NCI-H446 treated with DMSO at 0.1 percent for 48 hours (cell line): Measurements from ENCODE around the gene PLXNA4.
"Not testable (repeated sequence)": the region's sequence is repeated elsewhere in the genome, so short reads cannot be mapped to it uniquely, and the experiment has no call there.

Experiments
- DNase-seq: peaks from one replicate; lab custom pipeline; 2025; lab: John Stamatoyannopoulos, UW

Gene PLXNA4

DNA sequence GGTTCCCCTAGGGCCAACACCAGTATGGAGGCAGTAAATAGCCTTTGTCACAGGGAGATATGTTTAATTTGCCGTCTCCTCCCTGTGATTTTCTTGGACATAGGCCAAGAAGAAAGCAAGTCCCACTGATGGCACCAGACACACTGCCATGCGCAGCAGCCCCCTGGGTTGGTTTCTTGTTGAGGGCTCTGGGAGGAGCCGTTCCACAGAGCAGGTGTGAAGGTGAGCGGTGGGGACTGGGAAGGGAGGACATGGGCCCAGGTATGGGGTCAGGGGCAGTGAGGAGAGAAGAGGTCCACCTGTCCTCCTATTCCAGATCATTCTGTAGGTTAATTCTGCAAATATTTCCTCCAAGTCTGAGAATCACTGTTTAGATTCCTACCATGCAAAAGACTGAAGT, 376.1 kb downstream of the PLXNA4 start:
- no peak for DNase-seq

DNA sequence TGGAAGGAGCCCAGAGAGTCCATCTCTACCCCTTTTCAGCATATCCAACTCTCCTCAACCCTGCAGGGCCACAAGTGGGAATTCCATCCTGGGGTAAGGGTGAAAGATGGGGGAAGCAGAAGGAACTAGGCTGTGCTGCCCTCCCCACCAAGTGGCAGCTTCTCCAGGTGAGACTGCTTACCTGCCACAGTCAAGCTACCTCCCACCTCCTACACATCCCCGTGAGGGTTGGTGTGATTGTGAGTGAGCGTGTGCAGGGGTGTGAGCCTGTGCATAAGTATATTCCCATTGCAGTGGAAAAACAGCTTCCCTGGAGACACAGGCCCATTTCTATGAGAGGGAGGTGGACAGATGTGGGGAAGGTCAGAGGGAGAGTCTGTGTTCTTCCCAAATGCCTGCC, 376.6 kb downstream of the PLXNA4 start:
- no peak for DNase-seq

DNA sequence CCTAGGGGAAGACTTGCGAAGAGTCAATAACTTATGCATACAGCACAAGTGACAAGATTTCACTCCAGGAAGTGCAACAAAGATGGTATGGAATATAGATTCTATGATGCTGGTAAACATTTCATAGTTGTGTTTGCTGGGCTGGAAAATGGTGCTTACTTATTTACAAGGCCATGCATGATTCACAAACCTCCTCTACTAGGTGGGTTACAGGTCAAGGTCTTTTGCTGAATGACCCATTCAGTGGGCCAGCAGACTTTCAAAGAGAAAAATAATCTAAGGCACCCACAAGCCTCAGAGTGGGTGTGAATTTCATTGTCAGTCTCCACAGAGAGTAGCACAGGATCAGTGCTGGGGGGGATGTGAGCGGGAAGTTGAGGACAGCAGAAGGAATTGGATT, 378.5 kb downstream of the PLXNA4 start:
- no peak for DNase-seq

DNA sequence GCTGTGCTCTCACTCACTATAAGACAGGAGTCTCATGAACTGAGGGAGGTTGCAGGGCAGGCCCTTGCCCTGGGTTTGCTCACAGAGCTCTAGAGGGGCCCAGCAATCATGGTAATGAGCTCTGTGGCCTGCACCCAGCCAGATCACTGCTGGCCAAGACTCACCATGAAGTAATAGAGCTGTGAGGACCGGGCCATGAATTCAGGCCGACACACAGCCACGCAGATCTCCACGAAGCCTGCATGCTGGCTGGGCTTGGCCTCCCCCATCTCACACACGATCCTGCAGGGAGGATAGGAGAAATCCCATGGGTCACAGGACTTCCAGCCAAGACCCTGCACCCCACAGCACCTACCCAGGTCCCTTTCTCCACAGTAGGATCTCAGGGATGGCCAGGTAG, 382.4 kb downstream of the PLXNA4 start:
- DNase-seq: no peak

DNA sequence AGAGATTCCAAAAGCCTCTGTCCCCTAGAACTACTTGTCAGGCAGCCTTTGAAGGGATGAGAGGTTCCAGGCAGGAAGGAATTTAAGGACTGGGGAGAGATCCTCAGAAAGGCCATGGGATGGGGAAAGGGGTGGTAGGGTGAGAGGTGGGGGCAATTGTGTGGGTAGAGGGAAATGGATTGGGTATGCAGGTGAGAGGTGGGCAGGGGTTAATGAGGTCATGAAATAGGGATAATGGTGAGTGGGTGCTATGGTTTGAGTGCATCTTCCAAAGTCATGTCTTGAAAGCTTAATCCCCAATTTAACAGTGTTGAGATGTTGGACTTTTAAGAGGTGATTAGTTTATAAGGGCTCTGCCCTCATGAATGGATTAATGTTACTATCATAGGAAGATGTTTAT, 383.5 kb downstream of the PLXNA4 start:
- no peak for DNase-seq

DNA sequence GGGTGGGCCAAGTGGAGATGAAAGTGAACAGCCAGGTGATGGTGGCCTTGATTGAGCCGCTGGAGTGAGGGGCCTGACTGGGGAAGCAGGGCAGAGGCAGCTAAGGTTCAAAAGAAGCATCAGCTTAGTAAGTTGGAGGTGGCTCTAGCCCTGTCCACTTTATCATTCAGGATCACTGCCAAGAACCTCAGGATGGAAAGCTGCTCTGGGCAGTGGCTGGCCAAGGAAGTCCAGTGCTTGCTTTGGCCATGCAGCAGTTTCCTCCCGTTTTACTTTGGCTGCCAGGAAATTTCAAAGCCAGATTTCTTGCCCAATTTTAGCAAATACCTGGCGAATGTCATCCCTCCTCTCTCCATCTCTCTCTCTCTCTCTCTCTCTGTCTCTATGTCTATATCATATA, 384.9 kb downstream of the PLXNA4 start:
- no peak for DNase-seq

DNA sequence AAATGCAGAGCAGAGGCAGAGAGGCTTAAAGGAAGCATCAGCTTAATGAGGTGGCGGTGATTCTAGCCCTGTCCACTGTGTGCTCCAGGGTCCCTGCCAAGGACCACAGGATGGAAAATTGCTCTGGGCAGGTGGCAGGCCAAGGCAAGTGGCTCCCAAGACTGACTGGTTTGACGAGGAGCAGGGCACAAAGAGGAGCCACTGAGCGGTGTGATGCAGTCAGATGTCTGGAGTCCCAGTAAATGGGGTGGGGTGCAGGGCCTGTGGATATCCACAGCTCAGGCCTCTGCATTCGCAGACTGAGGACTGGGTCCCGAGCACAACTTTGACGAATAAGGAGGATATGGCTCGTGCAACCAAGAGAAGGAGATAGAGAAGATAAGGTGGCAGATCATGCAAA, 385.6 kb downstream of the PLXNA4 start:
- DNase-seq: no peak

DNA sequence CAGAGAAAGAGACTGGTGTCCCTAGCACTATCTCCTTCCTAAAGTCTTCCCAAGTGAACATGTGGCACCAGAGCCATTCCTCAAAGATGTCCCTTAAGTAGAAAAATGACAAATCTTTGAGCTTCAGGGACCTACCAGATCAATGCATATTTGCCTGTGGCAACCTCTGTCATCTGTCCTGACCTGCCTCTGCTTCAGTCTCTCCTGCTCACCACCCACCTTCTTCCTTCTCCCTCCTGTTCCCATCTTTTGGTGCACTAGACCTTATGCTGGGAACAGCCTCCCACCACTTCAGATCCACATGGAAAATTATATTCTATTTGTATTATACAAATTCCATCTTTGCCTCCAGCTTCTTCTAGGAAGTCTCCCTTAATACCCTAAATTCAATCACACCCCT, 386.4 kb downstream of the PLXNA4 start:
- DNase-seq: no peak

DNA sequence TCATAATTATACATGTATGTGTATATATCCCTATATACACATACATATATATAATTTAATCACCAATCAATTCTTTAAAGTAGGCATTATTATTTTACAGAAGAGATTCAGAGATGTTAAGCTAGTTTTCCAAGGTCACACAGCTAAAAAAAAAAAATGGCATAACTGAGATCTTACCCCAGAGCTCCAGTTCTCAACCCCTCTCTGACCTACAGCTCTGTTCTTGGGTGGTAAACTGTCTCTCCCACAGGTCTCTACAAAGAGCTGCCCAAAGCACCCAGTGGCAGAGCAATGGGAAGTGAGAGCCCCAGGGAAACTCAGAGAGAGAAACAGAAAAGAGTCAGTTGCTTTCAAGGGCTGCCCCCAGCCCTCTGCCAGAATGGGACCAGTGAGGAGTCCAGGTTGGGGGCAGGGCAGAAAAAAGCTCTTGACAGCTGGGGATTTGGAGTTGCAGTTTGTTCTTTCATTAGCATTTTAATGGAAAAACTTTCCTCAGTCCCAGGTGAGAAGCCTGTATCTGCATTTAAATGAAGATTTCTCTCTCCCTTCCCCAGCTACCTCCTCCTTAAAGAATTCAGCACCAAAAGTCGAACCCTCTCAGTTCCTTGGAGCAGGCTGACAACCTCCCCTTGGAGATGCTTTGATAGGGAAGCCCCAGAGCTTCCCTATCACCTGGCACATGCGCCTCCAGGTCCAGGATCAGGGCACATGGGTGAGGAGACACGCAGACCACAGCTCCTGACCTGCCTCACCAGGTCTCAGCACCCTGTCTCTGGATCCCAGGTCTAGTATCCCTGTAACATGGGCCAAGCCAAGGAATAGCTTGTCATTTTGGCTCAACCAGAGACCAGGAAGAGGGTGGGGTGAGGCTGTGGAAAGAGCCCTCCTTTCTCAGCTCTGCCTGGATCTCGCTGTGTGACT, 388.1 kb downstream of the PLXNA4 start:
- DNase-seq: no peak

DNA sequence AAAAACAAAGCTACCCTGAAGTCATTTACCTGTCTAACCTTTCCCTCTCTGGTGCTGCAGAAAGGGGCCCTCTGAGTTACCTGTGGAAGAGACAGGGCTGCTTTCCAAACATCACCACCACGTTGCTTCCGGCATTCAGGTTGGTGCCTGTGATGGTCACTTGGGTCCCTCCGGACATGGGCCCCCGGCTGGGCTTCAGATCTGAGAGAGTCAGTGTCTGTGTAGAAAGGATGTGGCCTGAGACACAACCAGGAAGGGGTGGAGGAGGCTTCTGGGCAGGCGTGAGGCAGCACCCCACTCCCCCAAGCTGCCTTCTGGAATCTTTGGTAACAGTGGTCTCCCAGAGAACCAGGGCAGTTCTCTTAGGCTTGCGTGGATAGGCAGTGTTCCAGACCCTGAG, 388.9 kb downstream of the PLXNA4 start:
- no peak for DNase-seq

DNA sequence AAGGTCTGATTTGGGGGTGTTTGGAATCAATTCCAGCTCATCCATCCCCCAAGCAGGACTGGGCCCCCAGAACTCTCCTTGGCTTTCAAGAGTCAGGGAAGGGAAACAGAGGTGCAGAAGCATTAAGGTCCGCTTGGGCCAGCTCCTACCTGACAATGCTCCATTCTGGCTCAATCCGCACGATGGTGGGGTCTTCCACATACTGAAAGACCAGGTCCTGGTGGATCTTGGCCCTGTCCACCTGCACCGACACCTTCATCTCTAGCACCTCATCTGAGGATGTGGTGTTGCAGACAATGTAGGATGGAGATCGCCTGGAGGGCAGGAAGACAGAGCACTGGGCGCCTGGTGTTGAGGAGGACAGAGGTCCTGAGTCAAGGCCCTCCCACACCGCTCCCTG, 391.1 kb downstream of the PLXNA4 start:
- no peak for DNase-seq

DNA sequence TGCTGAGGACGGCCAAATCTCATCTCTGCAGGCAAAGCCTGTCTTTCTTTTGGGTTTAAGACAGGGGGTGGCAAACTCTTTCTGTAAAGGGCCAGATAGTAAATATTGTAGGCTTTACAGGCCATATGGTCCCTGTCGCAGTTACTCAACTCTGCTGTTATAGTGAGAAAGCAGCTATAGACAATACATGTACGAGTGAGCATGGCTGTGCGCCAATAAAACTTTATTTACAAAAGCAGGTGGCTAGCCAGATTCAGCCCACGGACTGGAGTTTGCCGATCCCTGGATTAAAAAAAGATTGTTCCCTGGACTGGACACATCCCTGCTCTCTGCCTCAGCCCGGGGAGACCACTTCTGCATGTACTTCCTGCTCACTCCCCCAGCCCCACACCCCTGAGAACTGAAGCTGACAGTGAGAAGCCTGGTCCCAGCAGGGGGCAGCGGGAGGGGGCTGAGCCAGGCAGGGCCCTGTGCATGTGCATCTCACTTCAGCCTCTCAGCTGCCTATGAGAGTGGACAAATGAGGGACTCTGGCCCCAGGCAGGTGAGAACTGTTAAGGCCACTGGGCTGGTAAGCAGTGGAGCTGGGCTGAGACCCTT, 392.4 kb downstream of the PLXNA4 start:
- peak; percentile 24 for DNase-seq

DNA sequence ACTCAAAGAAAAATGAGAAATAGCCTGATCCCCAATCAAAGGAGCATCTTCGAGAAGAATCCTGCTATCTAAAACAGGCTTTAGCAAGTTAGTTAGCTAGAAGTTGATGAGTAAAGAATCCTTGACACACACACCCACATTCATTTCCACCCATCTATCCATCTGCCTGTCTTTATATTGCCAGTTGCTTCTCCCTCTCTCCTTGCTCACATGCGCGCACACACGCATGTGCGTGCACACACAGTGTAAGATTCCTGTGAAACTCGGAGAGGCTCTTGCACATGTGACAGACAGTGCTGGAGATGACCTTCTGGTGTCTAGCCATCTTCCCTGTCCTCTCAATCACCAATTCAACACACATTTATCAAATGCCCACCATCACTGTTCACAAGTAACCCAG, 393.3 kb downstream of the PLXNA4 start:
- no peak for DNase-seq

DNA sequence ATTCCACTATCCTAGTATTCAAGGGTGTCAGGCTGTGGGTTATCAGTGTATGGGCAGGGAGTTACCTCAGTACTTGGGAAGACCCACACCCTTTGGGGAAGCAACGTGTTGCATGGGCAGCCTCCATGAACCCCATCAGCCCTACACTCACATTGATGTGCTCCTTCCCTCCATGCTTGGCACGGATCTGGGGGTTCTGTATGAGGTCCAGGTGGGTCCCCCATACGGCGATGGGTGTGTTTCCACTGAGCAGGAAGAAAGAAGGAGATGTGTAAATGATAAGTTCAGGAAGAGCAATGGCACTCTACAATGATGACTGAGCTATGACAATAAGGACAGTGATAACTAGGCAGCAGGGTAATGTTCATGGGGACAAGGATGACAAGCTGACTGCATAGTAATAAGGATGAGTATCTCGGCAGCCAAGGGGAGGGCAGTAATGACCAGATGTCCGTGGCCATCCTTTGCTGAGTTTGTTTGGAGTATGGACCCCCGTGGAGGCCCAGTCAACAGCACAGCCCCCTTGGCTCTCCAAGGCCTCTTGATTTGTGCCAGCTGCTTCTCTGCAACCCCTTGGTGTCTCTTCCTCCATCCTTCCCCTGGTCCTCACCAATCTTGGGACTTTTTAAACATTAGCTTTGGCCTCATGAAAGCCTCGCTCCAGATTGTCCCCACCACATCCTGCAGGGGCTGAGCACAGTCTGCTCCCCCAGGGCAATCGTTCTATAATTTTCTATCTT, 394.2 kb downstream of the PLXNA4 start:
- no peak for DNase-seq

DNA sequence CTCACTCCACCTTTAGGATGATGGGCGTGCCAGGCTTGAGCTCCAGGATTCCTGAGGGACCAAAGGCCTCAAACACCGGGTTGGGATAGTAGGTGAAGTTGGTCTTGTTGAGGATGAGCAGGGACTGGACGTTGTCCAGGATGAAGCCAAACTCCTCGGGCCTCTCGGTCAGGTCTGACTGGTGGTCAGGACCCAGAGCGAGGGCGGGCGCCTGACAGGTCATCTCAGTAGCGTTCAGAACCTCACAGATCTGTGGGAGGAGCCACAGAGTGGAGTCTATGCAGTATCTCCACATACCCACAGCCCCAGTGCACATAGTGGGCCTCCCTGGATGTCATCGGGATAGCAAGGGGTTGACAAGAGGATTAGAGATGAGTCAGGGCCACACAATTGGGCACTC, 394.9 kb downstream of the PLXNA4 start:
- DNase-seq: no peak

DNA sequence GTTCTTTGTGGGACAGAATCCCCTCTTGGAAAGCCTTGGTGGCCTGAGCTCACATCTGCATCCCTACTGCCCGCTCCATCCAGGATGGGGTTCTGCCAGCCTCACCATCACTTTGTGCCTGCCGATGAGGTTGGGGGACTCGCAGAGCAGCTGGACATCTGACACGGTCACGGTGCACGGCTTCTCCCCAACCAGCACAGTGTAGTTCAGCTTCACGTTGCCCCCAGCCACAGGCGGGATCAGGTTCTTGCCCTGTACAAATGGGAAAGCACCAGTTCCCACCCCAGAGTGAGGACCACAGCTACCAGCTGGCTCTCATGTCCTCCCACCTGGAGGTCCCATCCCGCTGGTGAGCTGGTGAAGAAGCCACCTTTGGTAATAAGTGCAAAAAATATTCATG, 395.8 kb downstream of the PLXNA4 start:
- DNase-seq: no peak

DNA sequence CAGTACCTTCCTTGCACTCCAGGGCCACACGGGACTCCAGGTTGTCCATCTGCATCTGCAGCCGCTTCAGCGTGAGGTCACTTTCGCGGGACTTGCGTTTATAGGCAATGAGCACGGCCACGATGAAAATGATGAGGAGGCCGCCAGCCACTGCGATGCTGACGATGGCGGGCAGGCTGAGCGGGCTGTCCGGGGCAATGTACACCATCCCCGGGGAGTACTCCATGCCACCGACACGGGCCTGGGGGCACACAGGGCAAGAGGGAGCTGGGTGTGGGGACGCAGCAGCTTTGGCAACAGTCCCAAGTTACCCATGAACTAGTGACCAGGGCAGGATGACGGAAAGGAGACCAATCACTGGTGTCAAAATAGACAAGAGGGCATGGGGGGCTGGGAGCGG, 396.6 kb downstream of the PLXNA4 start:
- no peak for DNase-seq

DNA sequence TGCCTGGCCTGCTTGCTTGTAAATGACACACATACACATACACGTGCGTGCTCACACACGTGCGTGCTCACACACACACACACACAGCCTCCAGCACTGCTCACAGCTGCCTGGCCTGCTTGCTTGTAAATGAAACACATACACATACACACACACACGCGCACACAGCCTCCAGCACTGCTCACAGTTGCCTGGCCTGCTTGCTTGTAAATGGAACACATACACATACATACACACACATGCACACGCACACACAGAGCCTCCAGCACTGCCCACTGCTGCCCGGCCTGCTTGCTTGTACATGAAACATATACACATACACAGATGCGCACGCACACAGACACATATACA, 397.2 kb downstream of the PLXNA4 start:
- DNase-seq: no peak

DNA sequence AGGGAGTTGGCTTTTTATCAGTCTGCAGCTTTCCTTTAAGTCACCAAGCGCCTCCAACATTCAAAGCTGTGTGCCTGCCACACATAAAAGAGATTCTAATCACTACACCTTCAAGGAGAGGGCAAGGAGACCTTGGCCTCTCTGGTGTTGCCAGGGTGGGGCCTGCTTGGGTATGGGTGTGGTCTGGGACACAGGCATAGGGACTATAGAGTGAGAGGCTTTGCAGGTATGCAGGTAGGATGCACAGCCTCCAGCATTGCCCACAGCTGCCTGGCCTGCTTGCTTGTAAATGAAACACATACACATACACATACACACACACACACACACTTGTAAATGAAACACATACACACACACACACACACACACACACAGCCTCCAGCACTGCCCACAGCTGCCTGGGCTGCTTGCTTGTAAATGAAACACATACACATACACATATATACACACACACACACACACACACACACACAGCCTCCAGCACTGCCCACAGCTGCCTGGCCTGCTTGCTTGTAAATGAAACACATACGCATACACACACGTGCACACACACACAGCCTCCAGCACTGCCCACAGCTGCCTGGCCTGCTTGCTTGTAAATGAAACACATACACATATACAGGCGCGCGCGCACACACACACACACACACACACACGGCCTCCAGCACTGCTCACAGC, 397.7 kb downstream of the PLXNA4 start:
- DNase-seq: not testable (repeated sequence)

DNA sequence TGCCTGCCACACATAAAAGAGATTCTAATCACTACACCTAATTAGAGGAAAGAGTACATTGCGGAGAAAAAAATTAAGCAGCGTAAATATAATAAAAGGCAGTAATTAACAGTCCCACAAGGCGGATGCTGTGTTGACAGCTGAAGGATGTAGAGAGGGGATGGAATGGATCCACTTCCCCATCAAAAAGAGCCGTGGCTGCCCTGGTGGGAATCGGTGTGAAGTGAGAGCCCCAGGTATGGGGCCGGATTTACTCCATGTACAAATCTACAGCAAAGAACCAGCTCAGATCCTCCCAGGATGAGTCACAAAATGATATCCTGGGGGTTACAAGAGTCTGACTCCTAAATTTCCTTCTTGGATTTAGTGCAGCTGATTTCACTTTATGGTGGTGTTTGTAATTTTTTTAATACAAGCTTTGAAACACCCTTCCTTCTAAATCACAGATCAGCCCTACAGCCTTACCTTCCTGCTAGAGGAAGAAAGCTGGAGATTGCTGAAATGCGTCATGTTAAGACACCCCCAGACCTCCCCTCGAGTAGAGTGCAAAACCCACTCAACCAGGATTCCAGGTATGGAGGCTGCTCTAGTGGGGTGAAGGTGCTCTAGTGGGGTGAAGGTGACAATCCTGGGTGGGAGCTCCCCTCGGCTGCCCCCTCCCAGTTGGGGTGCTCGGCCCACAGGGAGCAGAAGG, 398.4 kb downstream of the PLXNA4 start:
- no peak for DNase-seq

DNA sequence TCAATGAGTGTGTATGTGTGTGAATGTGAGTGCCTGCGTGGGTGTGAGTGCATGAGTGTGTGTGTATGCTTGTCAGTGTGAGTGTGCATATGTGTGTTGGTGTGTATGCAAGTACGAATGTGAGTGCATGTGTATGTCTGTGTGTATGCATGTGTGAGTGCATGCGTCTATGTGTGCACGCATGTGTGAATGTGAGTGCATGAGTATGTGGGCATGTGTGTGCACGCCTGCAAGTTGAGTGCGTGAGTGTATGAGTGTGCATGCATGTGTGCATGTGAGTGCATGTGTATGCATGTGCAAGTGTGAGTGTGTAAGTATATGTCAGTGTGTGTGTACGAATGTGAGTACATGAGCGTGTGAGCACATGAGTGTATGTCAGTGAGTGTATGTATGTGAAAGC, 399.6 kb downstream of the PLXNA4 start:
- no peak for DNase-seq

DNA sequence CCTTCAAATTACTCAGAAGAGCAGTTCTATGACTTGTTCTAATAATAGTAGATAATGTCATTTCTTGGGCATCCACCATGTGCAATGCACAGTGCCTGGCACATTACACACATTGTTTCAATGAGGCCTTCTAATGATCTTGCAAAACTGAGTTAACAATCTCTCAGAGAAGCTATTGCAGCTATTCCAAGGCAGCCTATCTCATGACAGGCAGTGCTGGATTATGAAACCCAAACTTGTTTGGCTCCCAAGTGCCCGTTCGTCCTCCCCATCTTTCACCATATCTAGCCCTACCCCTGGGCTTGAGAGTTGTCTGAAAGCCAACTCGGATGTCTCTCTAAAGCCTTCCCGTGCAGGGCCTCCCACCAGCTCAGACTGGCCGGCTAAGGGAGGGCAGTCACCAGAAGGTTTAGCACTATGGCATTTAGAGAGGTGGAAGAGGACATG, 405.1 kb downstream of the PLXNA4 start:
- no peak for DNase-seq
